K562 (cell line): Measurements from ENCODE around the gene FMNL1. TPM values are rescaled to one million over a fixed set of nuclear protein-coding genes. Genes with fewer than 3 reads are reported as not detected.
A peak's percentile ranks its signal among the peaks of the same experiment; 100 is the strongest.

Source experiments
- BDP1 ChIP-seq: IDR thresholded peaks from 3 replicates; pipeline ENCODE4 v1.6.1; 2011; ENCODE audit not compliant: insufficient read length, insufficient read depth
- CBFA2T3 ChIP-seq: fragments of 450-650 bp; IDR thresholded peaks from 2 replicates; pipeline ENCODE4 v1.6.1; 2017
- CHD1 ChIP-seq: fragments of 200-600 bp; sonication (generic); IDR thresholded peaks from one replicate; pipeline ENCODE4 v1.6.1; 2012; ENCODE audit warnings: mild to moderate bottlenecking, moderate library complexity, low read length, inconsistent platforms
- ELF4 ChIP-seq: fragments of 450-650 bp; formaldehyde crosslinking; IDR thresholded peaks from 2 replicates; pipeline ENCODE4 v1.4.0; 2022; ENCODE audit warnings: missing genetic modification characterization
- ERF ChIP-seq: fragments of 450-650 bp; formaldehyde crosslinking; IDR thresholded peaks from 2 replicates; pipeline ENCODE4 v1.4.0; 2020; ENCODE audit warnings: mild to moderate bottlenecking, mixed read lengths
- EWSR1 ChIP-seq: fragments of 450-650 bp; IDR thresholded peaks from 2 replicates; pipeline ENCODE4 v1.6.1; 2018; ENCODE audit warnings: borderline replicate concordance, mild to moderate bottlenecking, low read depth, moderate library complexity; ENCODE audit not compliant: partially characterized antibody
- GTF2F1 ChIP-seq: IDR thresholded peaks from 2 replicates; pipeline ENCODE4 v1.6.1; 2011; ENCODE audit warnings: low read depth, low read length, improper control_type of control experiment
- HDAC2 ChIP-seq: fragments of 450-650 bp; IDR thresholded peaks from 2 replicates; pipeline ENCODE4 v1.6.1; 2016; ENCODE audit warnings: mild to moderate bottlenecking
- IRF1 ChIP-seq: sonication (generic); formaldehyde crosslinking; IDR thresholded peaks from 2 replicates; pipeline ENCODE4 v1.8.0; 2022; ENCODE audit warnings: missing genetic modification reagents, mild to moderate bottlenecking, borderline replicate concordance
- IRF2 ChIP-seq: sonication (generic); formaldehyde crosslinking; IDR thresholded peaks from 2 replicates; pipeline ENCODE4 v1.8.1; 2022; ENCODE audit warnings: mild to moderate bottlenecking, missing genetic modification reagents
- MEF2A ChIP-seq: IDR thresholded peaks from 2 replicates; pipeline ENCODE4 v1.6.1; 2011; ENCODE audit warnings: low read depth, mild to moderate bottlenecking, low read length, moderate library complexity; ENCODE audit not compliant: control insufficient read depth
- RBM14 ChIP-seq: fragments of 200-400 bp; formaldehyde crosslinking; IDR thresholded peaks from 2 replicates; pipeline ENCODE4 v1.6.1; 2018; ENCODE audit warnings: low read depth, mild to moderate bottlenecking, low read length, moderate library complexity, borderline replicate concordance; ENCODE audit not compliant: insufficient read depth
- RBM39 ChIP-seq: fragments of 200-400 bp; formaldehyde crosslinking; optimal IDR thresholded peaks from 2 replicates; pipeline ENCODE3; 2018; ENCODE audit warnings: low read depth, low read length
- SIN3B ChIP-seq: fragments of 450-650 bp; IDR thresholded peaks from 2 replicates; pipeline ENCODE4 v1.6.1; 2017; ENCODE audit warnings: low read depth, mild to moderate bottlenecking, moderate library complexity
- TFAM ChIP-seq: fragments of 250-450 bp; sonication (Bioruptor Pico); conservative IDR thresholded peaks from 2 replicates; pipeline ENCODE4 v1.5.0; 2021; ENCODE audit warnings: mild to moderate bottlenecking, moderate library complexity
- USF2 ChIP-seq: sonication (generic); formaldehyde crosslinking; IDR thresholded peaks from 2 replicates; pipeline ENCODE4 v1.5.0; 2020; ENCODE audit warnings: missing genetic modification reagents
- WHSC1 ChIP-seq: IDR thresholded peaks from one replicate; pipeline ENCODE4 v1.6.1; 2012; ENCODE audit warnings: low read length, control low read depth, inconsistent platforms
- XRCC5 ChIP-seq: fragments of 200-400 bp; formaldehyde crosslinking; IDR thresholded peaks from 2 replicates; pipeline ENCODE4 v1.6.1; 2017; ENCODE audit warnings: low read depth, mild to moderate bottlenecking, low read length
- ZFX ChIP-seq: sonication (generic); formaldehyde crosslinking; IDR thresholded peaks from 2 replicates; pipeline ENCODE4 v1.8.0; 2022; ENCODE audit warnings: mild to moderate bottlenecking, missing genetic modification reagents, moderate library complexity
- ZKSCAN8 ChIP-seq: fragments of 200-800 bp; sonication (Bioruptor generic); IDR thresholded peaks from 2 replicates; pipeline ENCODE4 v1.6.1; 2016; ENCODE audit warnings: missing genetic modification characterization, missing compliant biosample characterization
- ZNF133 ChIP-seq: fragments of 250-450 bp; sonication (Bioruptor Pico); IDR thresholded peaks from 2 replicates; pipeline ENCODE4 v1.4.0; 2020; ENCODE audit warnings: mild to moderate bottlenecking
- ZNF217 ChIP-seq: sonication (generic); formaldehyde crosslinking; IDR thresholded peaks from 2 replicates; pipeline ENCODE4 v1.8.0; 2022; ENCODE audit warnings: mild to moderate bottlenecking, missing genetic modification reagents
- ZNF766 ChIP-seq: fragments of 200-800 bp; sonication (Bioruptor generic); conservative IDR thresholded peaks from 2 replicates; pipeline ENCODE4 v1.6.1; 2016; ENCODE audit warnings: missing genetic modification characterization, missing compliant biosample characterization
- polyA plus RNA-seq, 8 experiments: library from polyadenylated mRNA; depleted of rRNA in 4 of 8; stranded (reverse) in 5 of 8; unstranded in 3 of 8; fragments of >200 nt; fragmentation: Nextera tagmentation in 2 of 8; fragmentation: Illumina TruSeq in 1 of 8; extraction: Ambion mirVana in 2 of 8; extraction: Trizol in 1 of 8; gene quantifications; 2 replicates each; pipeline versions ENCODE4 v1.2.1 to v1.2.3, GENCODE V29; 2011 to 2014; ENCODE audit warnings: inconsistent platforms in 1 of 8, missing spikeins in 1 of 8
- total RNA-seq, 7 experiments: library from RNA; depleted of rRNA in 6 of 7; stranded (reverse); fragments of >200 nt in 6 of 7; fragmentation: Illumina TruSeq in 2 of 7; extraction: Trizol in 2 of 7; gene quantifications; 2 replicates each; pipeline versions ENCODE4 v1.2.1 to v1.2.3, GENCODE V29; 2011 to 2021; ENCODE audit warnings: low replicate concordance in 1 of 7
- TF ChIP-seq, protein P1 (sequence below): IDR thresholded peaks from 3 replicates; pipeline ENCODE4 v1.6.1; 2011; ENCODE audit warnings: borderline replicate concordance, mild to moderate bottlenecking; ENCODE audit not compliant: insufficient read length, insufficient read depth

The FMNL1 gene
- total and polyA plus RNA-seq, 9 of the 15 experiments (the other 6 are each of a cell fraction or from before 2014, with no cell fraction given), result 0.70 to 36.6 (median 7.7) TPM

- TF ChIP-seq ZNF766 (CRISPR knock-in tag), result no peak
- TF ChIP-seq MEF2A, result no peak
- peak; percentile 47 for TF ChIP-seq CBFA2T3
- no peak for TF ChIP-seq RBM39
- TF ChIP-seq USF2 (CRISPR knock-in tag), result no peak
- TF ChIP-seq SIN3B, result no peak
- TF ChIP-seq GTF2F1, result no peak
- no peak for TF ChIP-seq WHSC1
- TF ChIP-seq ELF4, result no peak
- TF ChIP-seq HDAC2, result peak; percentile 35; the same call in 1 of the 2 replicates
- TF ChIP-seq ZNF217 (CRISPR knock-in tag), result no peak
- no peak for TF ChIP-seq IRF2
- TF ChIP-seq ERF (CRISPR knock-in tag), result no peak
- 0 out of 2 replicates have a peak, but pooled peaks have one; percentile 40 for TF ChIP-seq XRCC5
- TF ChIP-seq, protein P1, sequence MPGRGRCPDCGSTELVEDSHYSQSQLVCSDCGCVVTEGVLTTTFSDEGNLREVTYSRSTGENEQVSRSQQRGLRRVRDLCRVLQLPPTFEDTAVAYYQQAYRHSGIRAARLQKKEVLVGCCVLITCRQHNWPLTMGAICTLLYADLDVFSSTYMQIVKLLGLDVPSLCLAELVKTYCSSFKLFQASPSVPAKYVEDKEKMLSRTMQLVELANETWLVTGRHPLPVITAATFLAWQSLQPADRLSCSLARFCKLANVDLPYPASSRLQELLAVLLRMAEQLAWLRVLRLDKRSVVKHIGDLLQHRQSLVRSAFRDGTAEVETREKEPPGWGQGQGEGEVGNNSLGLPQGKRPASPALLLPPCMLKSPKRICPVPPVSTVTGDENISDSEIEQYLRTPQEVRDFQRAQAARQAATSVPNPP, result no peak
- no peak for TF ChIP-seq TFAM (CRISPR knock-in tag)
- no peak for TF ChIP-seq RBM14
- peak; percentile 84 for TF ChIP-seq ZFX
- TF ChIP-seq ZNF133 (CRISPR knock-in tag), result no peak
- TF ChIP-seq ZKSCAN8 (CRISPR knock-in tag), result no peak; the same call in 1 of the 2 replicates
- no peak for TF ChIP-seq EWSR1
- TF ChIP-seq CHD1, result no peak
- no peak for TF ChIP-seq BDP1
- TF ChIP-seq IRF1 (CRISPR knock-in tag), result no peak
These were observed 4.4 kb downstream of the FMNL1 start (continued) for GRCh38 chr17:45225964-45226530.
